HG03095 (cell line): ENCODE results near the gene AARSD1.
"Not testable (repeated sequence)": the region's sequence is repeated elsewhere in the genome, so short reads cannot be mapped to it uniquely, and the experiment has no call there.

Experiments
- ATAC-seq: cut with Tn5 transposase; IDR thresholded peaks from one replicate; pipeline ENCODE4 v1.9.1; 2021; ENCODE audit warnings: moderate library complexity; ENCODE audit not compliant: unreplicated experiment

The AARSD1 gene

GRCh38 chr17:42920922-42921321, 43.3 kb downstream of the AARSD1 start:
- no peak for ATAC-seq

- ATAC-seq: no peak
Measured at GRCh38 chr17:42920106-42920900, 44.0 kb downstream of the AARSD1 start.

- ATAC-seq: not testable (repeated sequence)
Measured at GRCh38 chr17:42919522-42920077, 44.7 kb downstream of the AARSD1 start.

GRCh38 chr17:42918902-42919521, 45.2 kb downstream of the AARSD1 start:
- ATAC-seq: no peak

GRCh38 chr17:42917236-42917603, 47.0 kb downstream of the AARSD1 start:
- no peak for ATAC-seq

GRCh38 chr17:42916388-42917235, 47.6 kb downstream of the AARSD1 start:
- ATAC-seq: not testable (repeated sequence)

- ATAC-seq: not testable (repeated sequence)
Measured at GRCh38 chr17:42915288-42915687, 49.0 kb downstream of the AARSD1 start.

- no peak for ATAC-seq
Measured at GRCh38 chr17:42913981-42914617, 50.2 kb downstream of the AARSD1 start.

- no peak for ATAC-seq
Measured at GRCh38 chr17:42913522-42913921, 50.7 kb downstream of the AARSD1 start.

GRCh38 chr17:42908872-42909700, 55.2 kb downstream of the AARSD1 start:
- no peak for ATAC-seq

- ATAC-seq: no peak
Measured at GRCh38 chr17:42906772-42907446, 57.3 kb downstream of the AARSD1 start.

GRCh38 chr17:42904110-42904469, 60.2 kb downstream of the AARSD1 start:
- no peak for ATAC-seq

- ATAC-seq: no peak
Measured at GRCh38 chr17:42901535-42902229, 62.6 kb downstream of the AARSD1 start.
